IMR-90 (cell line): Measurements from ENCODE around the gene SSR4. TPM values are rescaled to one million over a fixed set of nuclear protein-coding genes. Genes with fewer than 3 reads are reported as not detected.

Source experiments
- ATAC-seq: fragments of 200-7000 bp; cut with Tn5 transposase; 2 replicates; pipeline ENCODE4 v1.9.1; 2020; ENCODE audit warnings: low read depth, mild to moderate bottlenecking, moderate library complexity
- BruUV-seq: library from RNA; stranded (reverse); fragments of 400-500 nt; replicated peaks from 2 replicates; lab custom pipeline; 2021; lab: Mats Ljungman, UMichigan
- CTCF ChIA-PET: fragments of 300-600 bp; formaldehyde crosslinking; extraction: SDS; loops from one replicate; lab custom pipeline; 2021; ENCODE audit warnings: antibody characterized with exemption; lab: Yijun Ruan, JAX
- POLR2A ChIA-PET: fragments of 300-600 bp; sonication (Branson Sonifier 250); formaldehyde crosslinking; loops from one replicate; lab custom pipeline; 2022; ENCODE audit warnings: antibody characterized with exemption; ENCODE audit not compliant: unreplicated experiment; lab: Charles Lee
- DNase-seq: peaks from one replicate; pipeline ENCODE4 v3.0.0; 2013
- H2AFZ ChIP-seq: replicated peaks from 2 replicates; pipeline ENCODE3; 2013; ENCODE audit warnings: low read length, mild to moderate bottlenecking; ENCODE audit not compliant: poor library complexity
- H2AK5ac ChIP-seq: 2 replicates; pipeline ENCODE4 v1.6.1; 2013; ENCODE audit warnings: low read depth, low read length, inconsistent platforms
- H2AK9ac ChIP-seq: replicated peaks from 2 replicates; pipeline ENCODE3; 2013; ENCODE audit warnings: mild to moderate bottlenecking, low read depth, low read length, moderate library complexity; ENCODE audit not compliant: poor library complexity
- H2BK120ac ChIP-seq: 2 replicates; pipeline ENCODE4 v1.6.1; 2013; ENCODE audit warnings: low read depth, low read length, inconsistent platforms
- H2BK15ac ChIP-seq: 3 replicates; pipeline ENCODE4 v1.6.1; 2013; ENCODE audit warnings: low read depth, low read length, inconsistent platforms
- H2BK20ac ChIP-seq: 2 replicates; pipeline ENCODE4 v1.6.1; 2013; ENCODE audit warnings: low read depth, mild to moderate bottlenecking, inconsistent platforms, low read length, moderate library complexity
- H2BK5ac ChIP-seq: 2 replicates; pipeline ENCODE4 v1.6.1; 2013; ENCODE audit warnings: mild to moderate bottlenecking, low read depth, low read length, inconsistent platforms; ENCODE audit not compliant: poor library complexity, severe bottlenecking
- H3K14ac ChIP-seq: replicated peaks from 2 replicates; pipeline ENCODE4 v1.6.1; 2013; ENCODE audit warnings: low read depth, low read length, inconsistent platforms
- H3K18ac ChIP-seq: 2 replicates; pipeline ENCODE4 v1.6.1; 2013; ENCODE audit warnings: low read depth, low read length, control low read depth
- H3K23ac ChIP-seq: 2 replicates; pipeline ENCODE4 v1.6.1; 2013; ENCODE audit warnings: low read depth, low read length, inconsistent platforms
- H3K27ac ChIP-seq: 2 replicates; pipeline ENCODE4 v1.5.1; 2013; ENCODE audit warnings: mild to moderate bottlenecking, control low read depth, low read length; ENCODE audit not compliant: insufficient read depth
- H3K27me3 ChIP-seq: 2 replicates; pipeline ENCODE4 v1.6.1; 2013; ENCODE audit warnings: low read length; ENCODE audit not compliant: control insufficient read depth, insufficient read depth
- H3K36me3 ChIP-seq: 2 replicates; pipeline ENCODE4 v1.6.1; 2013; ENCODE audit warnings: low read length, mixed read lengths; ENCODE audit not compliant: control insufficient read depth, insufficient read depth
- H3K4ac ChIP-seq: 2 replicates; pipeline ENCODE4 v1.6.1; 2013; ENCODE audit warnings: low read depth, low read length, inconsistent platforms
- H3K4me1 ChIP-seq: 2 replicates; pipeline ENCODE4 v1.6.1; 2013; ENCODE audit warnings: low read length, mixed read lengths; ENCODE audit not compliant: control insufficient read depth, insufficient read depth
- H3K4me2 ChIP-seq: 2 replicates; pipeline ENCODE4 v1.6.1; 2013; ENCODE audit warnings: low read depth, mild to moderate bottlenecking, control low read depth, low read length, moderate library complexity
- H3K4me3 ChIP-seq: 2 replicates; pipeline ENCODE4 v1.5.1; 2013; ENCODE audit warnings: low read depth, mild to moderate bottlenecking, control low read depth, low read length, moderate library complexity; ENCODE audit not compliant: insufficient read depth
- H3K56ac ChIP-seq: 2 replicates; pipeline ENCODE4 v1.6.1; 2013; ENCODE audit warnings: low read length, inconsistent platforms; ENCODE audit not compliant: insufficient read depth; ENCODE audit errors: extremely low read depth
- H3K79me1 ChIP-seq, 2 experiments: 2 replicates each; pipeline ENCODE4 v1.6.1; 2013; ENCODE audit warnings: low read length in 2 of 2, inconsistent platforms in 1 of 2, low read depth in 1 of 2
- H3K9ac ChIP-seq: 2 replicates; pipeline ENCODE4 v1.6.1; 2013; ENCODE audit warnings: low read depth, low read length, control low read depth
- H3K9me1 ChIP-seq: 2 replicates; pipeline ENCODE4 v1.6.1; 2013; ENCODE audit warnings: low read length, inconsistent platforms; ENCODE audit not compliant: insufficient read depth
- H3K9me3 ChIP-seq: 2 replicates; pipeline ENCODE4 v1.6.1; 2013; ENCODE audit warnings: low read length; ENCODE audit not compliant: control insufficient read depth, insufficient read depth
- H4K20me1 ChIP-seq: 2 replicates; pipeline ENCODE4 v1.6.1; 2013; ENCODE audit warnings: low read length, inconsistent platforms; ENCODE audit not compliant: insufficient read depth
- H4K5ac ChIP-seq: 2 replicates; pipeline ENCODE4 v1.6.1; 2013; ENCODE audit warnings: mild to moderate bottlenecking, low read depth, low read length, control low read depth
- H4K8ac ChIP-seq, 2 experiments: 2 replicates each; pipeline ENCODE4 v1.6.1; 2013; ENCODE audit warnings: low read depth in 2 of 2, low read length in 2 of 2, control low read depth in 1 of 2, inconsistent platforms in 1 of 2
- H4K91ac ChIP-seq: 2 replicates; pipeline ENCODE4 v1.6.1; 2013; ENCODE audit warnings: low read depth, low read length, inconsistent platforms; ENCODE audit not compliant: insufficient read depth
- BHLHE40 ChIP-seq: fragments of 150-350 bp; IDR thresholded peaks from 2 replicates; pipeline ENCODE4 v1.6.1; 2016; ENCODE audit warnings: mild to moderate bottlenecking, low read depth, low read length
- CEBPB ChIP-seq: IDR thresholded peaks from 2 replicates; pipeline ENCODE4 v1.6.1; 2012; ENCODE audit warnings: low read depth, low read length, improper control_type of control experiment
- CHD1 ChIP-seq: IDR thresholded peaks from 2 replicates; pipeline ENCODE4 v1.6.1; 2012; ENCODE audit warnings: low read depth, low read length, improper control_type of control experiment
- CTCF ChIP-seq: conservative IDR thresholded peaks from 2 replicates; pipeline ENCODE4 v1.5.1; 2012; ENCODE audit warnings: mild to moderate bottlenecking, low read depth, low read length, improper control_type of control experiment
- ELK1 ChIP-seq: fragments of 150-350 bp; IDR thresholded peaks from 2 replicates; pipeline ENCODE4 v1.6.1; 2016; ENCODE audit warnings: low read depth, mild to moderate bottlenecking, low read length, moderate library complexity, borderline replicate concordance
- FOS ChIP-seq: fragments of 150-350 bp; IDR thresholded peaks from 2 replicates; pipeline ENCODE4 v1.6.1; 2016; ENCODE audit warnings: low read depth, low read length
- MAFK ChIP-seq: IDR thresholded peaks from 2 replicates; pipeline ENCODE4 v1.6.1; 2012; ENCODE audit warnings: low read depth, low read length, improper control_type of control experiment
- MAZ ChIP-seq: IDR thresholded peaks from 2 replicates; pipeline ENCODE4 v1.6.1; 2012; ENCODE audit warnings: low read depth, mild to moderate bottlenecking, low read length, improper control_type of control experiment, moderate library complexity, borderline replicate concordance
- MXI1 ChIP-seq: IDR thresholded peaks from 2 replicates; pipeline ENCODE4 v1.6.1; 2012; ENCODE audit warnings: low read depth, mild to moderate bottlenecking, low read length, moderate library complexity, borderline replicate concordance
- NFE2L2 ChIP-seq: fragments of 150-350 bp; IDR thresholded peaks from 2 replicates; pipeline ENCODE4 v1.6.1; 2016; ENCODE audit warnings: low read depth, mild to moderate bottlenecking, low read length
- POLR2A ChIP-seq: IDR thresholded peaks from 2 replicates; pipeline ENCODE4 v1.6.1; 2012; ENCODE audit warnings: mild to moderate bottlenecking, low read depth, low read length
- RAD21 ChIP-seq: IDR thresholded peaks from 2 replicates; pipeline ENCODE4 v1.6.1; 2012; ENCODE audit warnings: low read length, improper control_type of control experiment
- RCOR1 ChIP-seq: IDR thresholded peaks from 2 replicates; pipeline ENCODE4 v1.6.1; 2012; ENCODE audit warnings: mild to moderate bottlenecking, low read length, improper control_type of control experiment; ENCODE audit not compliant: insufficient replicate concordance
- RFX5 ChIP-seq: IDR thresholded peaks from 2 replicates; pipeline ENCODE4 v1.8.0; 2012; ENCODE audit warnings: low read depth, mild to moderate bottlenecking, low read length, moderate library complexity
- SMC3 ChIP-seq: fragments of 150-350 bp; IDR thresholded peaks from 2 replicates; pipeline ENCODE4 v1.6.1; 2016; ENCODE audit warnings: low read depth, mild to moderate bottlenecking, antibody characterized with exemption, low read length, moderate library complexity
- USF2 ChIP-seq: fragments of 150-350 bp; IDR thresholded peaks from 2 replicates; pipeline ENCODE4 v1.6.1; 2017; ENCODE audit warnings: mild to moderate bottlenecking, antibody characterized with exemption, low read length, low read depth
- WGBS, 2 experiments: methylation state at CpG; one replicate each; pipeline versions ENCODE4 v1.1.5 to v1.1.7; 2013; ENCODE audit warnings: missing lambda C conversion rate in 2 of 2; ENCODE audit not compliant: insufficient read length in 1 of 2; ENCODE audit errors: extremely low coverage in 2 of 2; 5-methylcytosine and 5-hydroxymethylcytosine counted together
- dilution Hi-C: fragments of 300-500 bp; cut with HindIII; formaldehyde crosslinking; loops from one replicate; pipeline ENCODE4 v1.14.3; 2018; ENCODE audit warnings: low sequenced_read_pairs; ENCODE audit not compliant: unreplicated experiment
- in situ Hi-C: fragments of 300-500 bp; cut with MboI; formaldehyde crosslinking; loops from 3 replicates; pipeline ENCODE4 v1.14.3; 2019; ENCODE audit warnings: low sequenced_read_pairs, inconsistent platforms, mixed read lengths
- intact Hi-C: fragments of 100-400 bp; cut with micrococcal nuclease; formaldehyde crosslinking; loops from 2 replicates; pipeline ENCODE4 v1.10.0; 2022
- polyA plus RNA-seq, 3 experiments: library from polyadenylated mRNA; depleted of rRNA; stranded (reverse); fragments of >200 nt; gene quantifications; 2 replicates each; pipeline ENCODE4 v1.2.3, GENCODE V29; 2012; ENCODE audit warnings: low replicate concordance in 1 of 3
- total RNA-seq: library from RNA; depleted of rRNA; stranded (reverse); fragments of >200 nt; gene quantifications from 2 replicates; pipeline ENCODE4 v1.2.3, GENCODE V29; 2012

The SSR4 gene
- total and polyA plus RNA-seq, 2 of the 4 experiments (the other 2 are of a cell fraction) = 141 to 480 TPM

- no peaks in the 10 kb centered on the region for H3K4me1 ChIP-seq
- no peak overlapping the region for H2AK5ac ChIP-seq
- H3K4me2 ChIP-seq = no peak overlapping the region
- H2BK120ac ChIP-seq = no peak overlapping the region
- H3K9ac ChIP-seq = no peak overlapping the region
- no TSS peak for BruUV-seq
- H3K23ac ChIP-seq = no peak overlapping the region
- no peak overlapping the region for H4K91ac ChIP-seq
- H3K36me3 ChIP-seq = no peaks in the 10 kb centered on the region
- H2BK5ac ChIP-seq = no peak overlapping the region
- TF ChIP-seq CEBPB = no peak
- TF ChIP-seq POLR2A = no peak
- no peak for TF ChIP-seq RCOR1
- TF ChIP-seq RFX5 = no peak
- TF ChIP-seq RAD21 = no peak
- no peak for TF ChIP-seq ELK1
- no peak for TF ChIP-seq FOS
- no peak for TF ChIP-seq MAZ
- TF ChIP-seq USF2 = no peak
- no peak for TF ChIP-seq SMC3
- no peak for TF ChIP-seq BHLHE40
- TF ChIP-seq MXI1 = no peak
- TF ChIP-seq MAFK = no peak
- TF ChIP-seq NFE2L2 = no peak
- TF ChIP-seq CTCF = no peak
- TF ChIP-seq CHD1 = no peak
- peaks cover 20% of the 10 kb centered on the region for H3K27me3 ChIP-seq
- H3K4me3 ChIP-seq = no peak overlapping the region
- no peaks in the 10 kb centered on the region for H4K20me1 ChIP-seq
- in situ Hi-C loops (no loop called here), intact Hi-C loops (no loop called here), dilution Hi-C loops (no loop called here)
- H2AFZ ChIP-seq = no peak overlapping the region
- H4K8ac ChIP-seq = no peak overlapping the region
- no peak overlapping the region for H3K56ac ChIP-seq
- no peak overlapping the region for H3K27ac ChIP-seq
- H2BK20ac ChIP-seq = no peak overlapping the region
- H2AK9ac ChIP-seq = no peak overlapping the region
- ATAC-seq (no peak), DNase-seq (no peak)
- 66% methylated on average over 2 of the region's 5 CpGs; no CpG with 5 or more reads in 1 of the 2 experiments for WGBS, 2 experiments
- H3K18ac ChIP-seq = no peak overlapping the region
- H3K79me1 ChIP-seq = no peaks in the 10 kb centered on the region
- H4K5ac ChIP-seq = no peak overlapping the region
- peaks cover 9% of the 10 kb centered on the region for H3K9me3 ChIP-seq
- H3K4ac ChIP-seq = no peak overlapping the region
- ChIA-PET CTCF (no interaction called here), POLR2A (no interaction called here)
- no peak overlapping the region for H3K14ac ChIP-seq
- H2BK15ac ChIP-seq = no peak overlapping the region
- H3K9me1 ChIP-seq = no peaks in the 10 kb centered on the region
These were observed 18.7 kb downstream of the SSR4 start for GRCh38 chrX:153813161-153813560.
